Putamen (tissue), 1 donor: ENCODE measurements around the gene MAS1.
"Not testable (repeated sequence)": the region's sequence is repeated elsewhere in the genome, so short reads cannot be mapped to it uniquely, and the experiment has no call there.

Experiments
- DNase-seq: peaks from one replicate; pipeline ENCODE4 v3.0.0-alpha.2; 2016; ENCODE audit warnings: low spot score

MAS1 gene

GRCh38 chr6:159890792-159891191 lies at the start of gene MAS1:
Gene MAS1 (plus strand): TSS chr6:159890988. CDS start chr6:159906956, 15,968 bp downstream.
- no peak for DNase-seq

DNA sequence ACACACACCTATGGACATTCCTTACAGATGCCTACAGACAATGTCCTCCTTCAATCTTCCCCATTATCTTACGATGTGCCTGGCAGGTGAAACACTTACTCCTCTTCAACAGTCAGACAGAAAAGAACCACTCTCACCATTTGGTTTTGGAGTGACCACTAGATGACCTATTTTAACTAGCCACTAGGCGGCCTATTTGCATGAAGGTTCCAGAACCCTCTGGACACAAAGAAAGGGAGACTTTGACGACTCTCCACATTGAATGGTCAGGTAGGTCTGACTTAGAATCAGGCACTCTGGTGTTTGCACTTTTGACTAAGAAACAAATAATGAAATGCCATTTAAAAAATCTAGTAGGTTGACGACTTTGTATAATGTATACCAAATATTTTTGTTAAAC lies 48.8 kb upstream of the MAS1 start:
- no peak for DNase-seq

DNA sequence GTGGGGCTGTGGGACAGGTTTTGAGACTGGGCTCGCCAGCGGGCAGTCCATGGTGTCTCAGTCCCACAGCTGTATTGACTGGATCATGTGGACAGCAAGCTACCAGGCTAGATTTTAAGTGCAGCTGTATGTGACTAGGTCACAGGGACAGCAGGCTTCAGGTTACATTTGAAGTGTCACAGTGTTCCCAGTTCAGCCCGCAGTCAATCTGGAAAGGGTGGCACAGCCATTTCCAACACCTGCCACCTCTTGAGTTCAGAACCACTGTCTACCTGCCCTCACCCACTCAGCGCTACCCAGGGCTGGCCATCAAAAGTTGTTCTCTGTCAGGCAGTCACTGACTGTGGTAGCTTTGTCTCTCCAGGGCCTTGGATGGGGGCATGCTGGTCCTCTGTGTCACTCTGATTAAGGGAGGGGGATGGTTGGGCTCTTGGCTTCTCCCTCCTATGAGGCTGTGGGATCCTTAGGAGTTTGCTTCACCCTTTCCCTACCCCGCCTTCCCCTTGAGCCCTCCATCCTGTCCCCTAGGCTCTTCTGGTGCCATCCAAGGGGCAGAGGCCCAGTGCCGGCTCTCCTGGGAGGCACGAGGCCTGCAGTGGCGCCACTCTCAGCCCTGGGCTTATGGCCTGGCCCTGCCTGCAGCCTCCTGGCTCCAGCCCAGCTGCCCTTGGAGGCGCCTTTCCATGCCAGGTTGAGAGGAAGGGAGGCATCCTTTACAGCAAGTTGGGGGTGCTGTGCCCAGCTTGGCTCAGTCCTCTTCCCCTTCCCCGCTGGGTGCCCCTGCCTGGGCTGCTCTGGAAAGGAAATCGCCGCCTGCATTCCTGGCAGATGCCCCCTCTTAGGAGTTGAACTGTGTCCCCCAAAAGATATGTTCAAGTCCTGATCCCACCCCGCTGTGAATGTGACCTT lies 45.8 kb upstream of the MAS1 start:
- no peak for DNase-seq

- not testable (repeated sequence) for DNase-seq
Measured at GRCh38 chr6:159848552-159848951, 42.2 kb upstream of the MAS1 start.

GRCh38 chr6:159849851-159850250 lies 40.9 kb upstream of the MAS1 start:
- not testable (repeated sequence) for DNase-seq

- DNase-seq: no peak
Measured at GRCh38 chr6:159852877-159853276, 37.9 kb upstream of the MAS1 start.

DNA sequence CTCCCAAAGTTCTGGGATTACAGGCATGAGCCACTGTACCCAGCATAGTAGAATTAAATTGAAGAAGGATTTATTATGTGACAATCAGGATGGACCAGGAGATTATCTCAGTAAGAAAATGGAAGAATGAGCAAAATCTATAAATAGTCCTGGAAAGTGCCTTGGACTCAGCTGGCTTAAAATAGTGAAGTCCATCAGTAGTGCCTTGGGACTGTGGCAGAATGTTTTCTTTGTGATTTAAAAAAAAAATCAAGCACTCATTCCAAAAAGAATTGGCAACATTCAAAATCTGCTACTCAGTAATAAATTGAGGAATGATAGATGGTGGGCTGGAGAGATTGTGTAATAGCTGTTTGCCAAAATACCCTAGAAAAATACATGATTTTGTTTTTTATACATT lies 37.0 kb upstream of the MAS1 start:
- DNase-seq: no peak

GRCh38 chr6:159854959-159855358 lies 35.8 kb upstream of the MAS1 start:
- no peak for DNase-seq

- no peak for DNase-seq
Measured at GRCh38 chr6:159858259-159858658, 32.5 kb upstream of the MAS1 start.

DNA sequence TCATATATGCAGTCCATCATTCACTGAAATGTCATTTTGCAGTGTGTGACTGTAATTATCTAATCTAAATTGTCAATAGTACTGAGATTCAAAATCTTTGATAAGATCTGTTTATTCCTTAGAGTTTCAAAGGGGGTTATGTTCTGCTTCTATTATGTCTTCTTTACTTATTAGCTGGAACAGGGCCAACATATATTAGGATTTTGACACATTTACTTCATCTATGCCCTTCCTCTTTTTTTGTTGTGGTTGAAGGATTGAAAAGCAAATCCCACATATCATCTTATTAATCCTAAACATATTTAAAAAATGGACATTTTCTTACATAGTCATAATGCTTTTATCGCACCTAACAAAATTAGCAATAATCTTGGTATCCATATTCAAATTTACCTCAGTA lies 30.3 kb upstream of the MAS1 start:
- DNase-seq: no peak

DNA sequence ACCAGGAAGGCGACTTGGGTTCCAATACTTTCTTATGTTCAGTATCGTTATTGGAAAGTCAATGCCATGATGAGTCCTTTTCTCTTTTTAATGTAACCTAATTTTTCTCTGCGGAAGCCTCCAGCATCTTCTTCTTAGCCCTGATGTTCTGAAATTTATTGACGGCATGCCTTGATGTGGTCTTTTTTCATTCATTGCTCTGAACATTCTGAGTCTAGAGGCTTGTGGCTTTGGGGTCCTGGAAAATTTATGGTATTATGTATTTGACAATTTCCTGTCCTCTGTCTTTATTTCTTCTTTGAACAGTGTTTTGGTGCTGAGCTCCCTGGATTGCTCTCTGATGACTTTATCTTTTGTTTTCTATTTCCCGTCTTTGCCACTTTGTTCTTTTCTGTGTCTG lies 28.7 kb upstream of the MAS1 start:
- DNase-seq: no peak

DNA sequence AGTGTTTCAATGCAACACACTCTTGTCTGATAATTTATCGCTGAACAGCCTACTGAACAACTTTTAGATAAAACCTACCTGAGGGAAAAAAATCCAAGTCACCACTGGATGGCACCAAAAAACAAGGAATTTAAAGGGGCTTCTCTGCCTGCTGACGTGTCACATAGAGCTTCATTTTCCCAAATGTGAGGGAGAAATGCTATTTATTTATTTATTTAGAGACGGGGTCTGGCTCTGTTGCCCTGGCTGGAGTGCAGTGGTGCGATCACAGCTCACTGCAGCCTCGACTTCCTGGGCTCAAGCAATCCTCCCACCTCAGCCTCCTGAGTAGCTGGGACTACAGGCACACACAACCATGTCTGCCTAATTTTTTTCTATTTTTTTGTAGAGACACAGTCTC lies 27.4 kb upstream of the MAS1 start:
- DNase-seq: peak; percentile 28

DNA sequence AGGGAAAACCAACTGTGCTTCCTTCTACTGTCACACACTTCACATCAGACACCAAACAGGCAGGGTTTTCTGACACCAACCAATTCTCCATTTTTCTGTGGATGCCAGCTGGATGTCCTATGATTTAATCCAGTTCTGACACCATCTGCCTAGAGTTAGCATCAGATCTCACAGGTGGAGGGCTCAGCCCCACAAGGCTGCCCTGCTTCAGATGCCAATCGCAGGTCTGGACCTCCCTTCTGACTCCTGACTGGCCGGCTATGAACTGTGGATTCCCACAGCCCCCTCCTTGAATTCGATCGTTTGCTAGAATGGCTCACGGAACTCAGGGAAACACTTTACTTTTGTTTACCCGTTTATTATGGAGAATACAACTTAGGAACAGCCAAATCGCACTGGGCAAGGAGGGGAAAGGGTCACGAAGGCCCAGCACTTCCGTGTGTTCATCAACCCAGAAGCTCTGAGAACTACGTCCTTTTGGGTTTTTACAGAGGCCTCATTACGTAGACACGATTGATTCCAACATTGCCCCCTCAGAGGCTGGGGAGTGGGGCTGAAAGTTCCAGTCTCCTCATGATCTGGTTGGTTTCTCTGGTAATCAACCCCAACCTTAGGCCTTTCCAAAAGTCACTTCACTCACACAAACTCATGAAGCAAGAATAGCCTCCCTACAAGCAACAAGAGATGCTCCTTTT lies 25.4 kb upstream of the MAS1 start:
- no peak for DNase-seq

GRCh38 chr6:159866286-159867247 lies 24.2 kb upstream of the MAS1 start:
- no peak for DNase-seq

- no peak for DNase-seq
Measured at GRCh38 chr6:159871241-159871640, 19.5 kb upstream of the MAS1 start.

GRCh38 chr6:159871906-159872305 lies 18.9 kb upstream of the MAS1 start:
- DNase-seq: peak; percentile 35

- peak; percentile 24 for DNase-seq
Measured at GRCh38 chr6:159874435-159874834, 16.4 kb upstream of the MAS1 start.

DNA sequence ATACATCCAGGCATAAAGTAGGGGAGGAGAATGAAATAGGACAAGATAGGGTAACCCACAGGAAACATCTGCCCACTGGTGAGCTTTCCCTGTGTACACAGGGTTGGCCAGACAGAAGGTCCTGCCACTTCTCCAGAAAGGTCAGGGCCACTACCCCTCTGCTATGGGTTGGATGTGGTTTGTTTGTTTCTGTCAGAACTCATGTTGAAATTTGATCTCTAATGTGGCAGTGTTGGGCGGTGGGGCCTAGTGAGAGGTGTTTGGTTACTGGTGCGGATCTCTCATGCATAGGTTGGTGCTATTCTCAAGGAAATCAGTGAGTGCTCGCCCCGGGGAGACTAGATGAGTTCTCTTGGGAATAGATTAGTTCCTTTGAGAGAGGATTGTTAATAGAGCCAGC lies 15.6 kb upstream of the MAS1 start:
- DNase-seq: no peak

- no peak for DNase-seq
Measured at GRCh38 chr6:159876242-159876641, 14.5 kb upstream of the MAS1 start.

DNA sequence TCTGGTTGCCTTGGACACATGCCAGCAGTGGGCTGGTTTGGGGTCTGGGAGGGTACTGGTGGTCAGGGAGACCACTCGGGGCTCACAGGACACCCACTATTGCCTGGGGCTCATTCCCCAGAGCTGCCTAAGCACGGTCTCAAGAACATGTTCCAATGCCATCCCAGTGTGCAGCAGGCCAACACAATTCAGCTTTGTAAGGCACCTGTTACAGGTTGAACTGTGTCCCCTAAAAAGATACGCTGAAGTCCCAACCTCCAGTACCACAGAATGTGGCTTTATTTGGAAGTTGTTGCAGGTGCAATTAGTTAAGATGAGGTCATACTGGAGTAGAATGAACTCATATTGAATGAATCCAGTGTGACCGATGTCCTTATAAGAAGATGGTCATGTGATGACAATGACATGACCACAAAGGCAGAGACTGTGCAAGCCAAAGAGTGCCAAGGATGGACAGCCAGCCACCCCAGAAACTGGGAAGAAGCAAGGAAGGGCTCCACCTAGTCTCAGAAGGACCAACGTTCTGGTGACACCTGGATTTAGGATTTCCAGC lies 13.5 kb upstream of the MAS1 start:
- DNase-seq: no peak

DNA sequence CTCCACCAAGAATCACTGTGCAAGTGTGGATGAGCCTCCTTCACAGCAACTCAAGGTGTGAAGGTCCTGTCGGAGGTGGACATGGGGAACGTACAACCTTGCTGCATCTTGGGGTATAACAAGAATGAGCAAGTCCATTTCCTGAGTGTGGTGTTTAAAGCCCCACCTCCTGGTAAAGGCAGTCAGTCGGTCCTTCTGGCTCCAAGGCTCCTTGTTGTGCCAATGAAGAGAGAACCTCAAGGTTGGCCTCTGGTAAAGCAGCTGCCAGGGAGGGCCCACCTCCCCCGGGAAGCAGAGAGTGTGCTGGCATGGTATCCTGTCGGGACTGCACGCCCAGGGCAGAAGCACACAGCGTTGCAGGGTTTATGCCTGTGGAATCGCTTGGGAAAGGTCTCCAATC lies 12.4 kb upstream of the MAS1 start:
- DNase-seq: no peak

DNA sequence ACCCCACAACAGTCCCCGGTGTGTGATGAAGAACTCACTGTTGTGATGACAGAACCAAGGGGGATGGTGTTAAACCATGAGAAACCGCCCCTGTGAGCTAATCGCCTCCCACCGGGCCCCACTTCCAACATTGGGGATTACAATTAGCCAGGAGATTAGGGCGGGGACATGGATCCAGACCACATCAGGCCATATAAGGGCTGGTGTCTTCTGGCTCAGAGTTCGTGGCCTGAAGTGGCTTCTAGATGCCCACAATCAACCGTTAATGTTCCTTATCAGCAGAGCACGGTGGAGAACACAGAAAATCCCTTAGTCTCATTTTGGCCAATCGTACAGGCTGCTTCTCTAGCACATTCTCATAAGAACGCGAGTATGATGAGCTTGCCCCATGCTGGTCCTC lies 10.9 kb upstream of the MAS1 start:
- no peak for DNase-seq
